Ovary (tissue), 3 donors: ENCODE data around the gene PXMP4.

Experiments used
- CTCF ChIP-seq, 3 donors: fragments of 450-650 bp in 2 of 3; fragments of 200-600 bp in 1 of 3; IDR thresholded peaks; one replicate each; pipeline versions ENCODE4 v1.5.1 to v1.8.0; 2016 to 2022; ENCODE audit warnings: antibody characterized with exemption in 3 of 3, mild to moderate bottlenecking in 1 of 3
- POLR2A ChIP-seq: fragments of 450-650 bp; IDR thresholded peaks from one replicate; pipeline ENCODE4 v1.6.1; 2017; ENCODE audit warnings: antibody characterized with exemption, mild to moderate bottlenecking, moderate library complexity
- donor health status: DM: no; HTN: no; CAD: no.

- TF ChIP-seq CTCF (IDR thresholded peaks at IDR 0.05): peak in 1 of 3 donors; percentile 10
- TF ChIP-seq POLR2A: peak; percentile 66
These were observed 45.6 kb downstream of the PXMP4 start, which contains the start of gene NECAB3 for GRCh38 chr20:33674294-33675135.
